HepG2 (cell line): ENCODE measurements around the gene DENND5A. TPM values are rescaled to one million over a fixed set of nuclear protein-coding genes. Genes with fewer than 3 reads are reported as not detected.

Experiments used
- ATAC-seq: fragments of 200-7000 bp; cut with Tn5 transposase; 3 replicates; pipeline ENCODE4 v1.9.1; 2020; ENCODE audit warnings: mild to moderate bottlenecking, moderate library complexity
- BruUV-seq: library from RNA; stranded (reverse); fragments of 400-500 nt; replicated peaks from 2 replicates; lab custom pipeline; 2021; lab: Mats Ljungman, UMichigan
- CTCF ChIA-PET: fragments of 300-600 bp; formaldehyde crosslinking; extraction: SDS; loops from one replicate; lab custom pipeline; 2021; ENCODE audit warnings: low total read pairs, inconsistent platforms, low intra/inter-chr PET ratio; lab: Yijun Ruan, JAX
- POLR2A ChIA-PET: fragments of 350-600 bp; sonication (Branson Sonifier 250); formaldehyde crosslinking; loops from one replicate; lab custom pipeline; 2020; ENCODE audit warnings: antibody characterized with exemption, inconsistent platforms; lab: Yijun Ruan, JAX
- DNase-seq: peaks from one replicate; pipeline ENCODE4 v3.0.0-alpha.2; 2015; ENCODE audit warnings: low spot score
- FAIRE-seq: peaks from 3 replicates; lab custom pipeline; 2011; peaks lifted over from hg19 to GRCh38; lab: Jason Lieb, UNC
- H2AFZ ChIP-seq: one replicate; pipeline ENCODE4 v1.6.1; 2011; ENCODE audit warnings: low read length, inconsistent platforms
- H3K27ac ChIP-seq: fragments of 300-600 bp; 3 replicates; pipeline ENCODE4 v1.8.0; 2011; ENCODE audit warnings: mixed run types, mild to moderate bottlenecking, mixed read lengths, low read length, inconsistent platforms; ENCODE audit not compliant: insufficient read depth; ENCODE audit errors: extremely low read length
- H3K27me3 ChIP-seq, 2 experiments: fragments of 200-600 bp in 1 of 2; 2 replicates in 1 of 2; 3 replicates in 1 of 2; pipeline versions ENCODE4 v1.6.0 to v1.8.0; 2011; ENCODE audit warnings: low read length in 2 of 2, mild to moderate bottlenecking in 2 of 2, moderate library complexity in 2 of 2, inconsistent platforms in 1 of 2; ENCODE audit not compliant: insufficient read depth in 2 of 2, control insufficient read depth in 1 of 2
- H3K36me3 ChIP-seq, 2 experiments: fragments of 200-600 bp in 1 of 2; replicated peaks in 1 of 2; 2 replicates in 1 of 2; 3 replicates in 1 of 2; pipeline versions ENCODE4 v1.5.1 to v1.8.0; 2011; ENCODE audit warnings: low read length in 2 of 2, inconsistent platforms in 1 of 2; ENCODE audit not compliant: insufficient read depth in 2 of 2, control insufficient read depth in 1 of 2
- H3K4me1 ChIP-seq: 2 replicates; pipeline ENCODE4 v1.5.1; 2012; ENCODE audit warnings: low read length, inconsistent platforms; ENCODE audit not compliant: insufficient read depth
- H3K4me2 ChIP-seq: 2 replicates; pipeline ENCODE4 v1.6.0; 2011; ENCODE audit warnings: low read depth, low read length, inconsistent platforms
- H3K4me3 ChIP-seq, 3 experiments: fragments of 200-600 bp in 1 of 3; sonication (generic), shearing (Covaris generic) in 1 of 3; replicated peaks in 1 of 3; 2 replicates each; pipeline ENCODE4 v1.5.1; 2011 to 2016; ENCODE audit warnings: low read length in 3 of 3, inconsistent platforms in 2 of 3, low read depth in 2 of 3, mild to moderate bottlenecking in 2 of 3, control low read depth in 1 of 3, mixed read lengths in 1 of 3; ENCODE audit not compliant: insufficient read depth in 1 of 3
- H3K79me2 ChIP-seq: one replicate; pipeline ENCODE4 v1.6.1; 2011; ENCODE audit warnings: low read length, inconsistent platforms; ENCODE audit not compliant: insufficient read depth
- H3K9ac ChIP-seq: 2 replicates; pipeline ENCODE4 v1.6.0; 2011; ENCODE audit warnings: mild to moderate bottlenecking, low read depth, low read length, inconsistent platforms; ENCODE audit not compliant: insufficient read depth
- H3K9me3 ChIP-seq: 2 replicates; pipeline ENCODE4 v1.5.1; 2012; ENCODE audit warnings: mild to moderate bottlenecking, low read length
- H4K20me1 ChIP-seq: 2 replicates; pipeline ENCODE4 v1.6.0; 2011; ENCODE audit warnings: inconsistent platforms, mild to moderate bottlenecking, low read length, moderate library complexity; ENCODE audit not compliant: insufficient read depth
- ARNT ChIP-seq: fragments of 450-650 bp; IDR thresholded peaks from 2 replicates; pipeline ENCODE4 v1.6.1; 2017
- CCAR2 ChIP-seq: fragments of 200-400 bp; formaldehyde crosslinking; optimal IDR thresholded peaks from 2 replicates; pipeline ENCODE3; 2018; ENCODE audit warnings: low read depth, mild to moderate bottlenecking, low read length, moderate library complexity
- ELF3 ChIP-seq: IDR thresholded peaks from 2 replicates; pipeline ENCODE4 v1.6.1; 2016; ENCODE audit warnings: missing genetic modification reagents, missing compliant biosample characterization
- ETV5 ChIP-seq: IDR thresholded peaks from 2 replicates; pipeline ENCODE4 v1.6.1; 2018; ENCODE audit warnings: missing biosample characterization, missing genetic modification reagents, inconsistent platforms, borderline replicate concordance
- SAP130 ChIP-seq: IDR thresholded peaks from 2 replicates; pipeline ENCODE4 v1.6.1; 2016; ENCODE audit warnings: low read depth
- SOX13 ChIP-seq, 3 experiments: fragments of 450-650 bp in 1 of 3; sonication (generic) in 1 of 3; formaldehyde crosslinking in 1 of 3; IDR thresholded peaks in 2 of 3; conservative IDR thresholded peaks in 1 of 3; 2 replicates each; pipeline versions ENCODE4 v1.5.0 to v1.6.1; 2016 to 2020; ENCODE audit warnings: antibody characterized with exemption in 1 of 3, mild to moderate bottlenecking in 1 of 3, missing compliant biosample characterization in 1 of 3, missing genetic modification reagents in 1 of 3, moderate library complexity in 1 of 3
- SPEN ChIP-seq: sonication (generic); formaldehyde crosslinking; IDR thresholded peaks from 2 replicates; pipeline ENCODE4 v1.5.1; 2020; ENCODE audit warnings: low read depth, mild to moderate bottlenecking, missing genetic modification reagents
- ZNF318 ChIP-seq: sonication (generic); formaldehyde crosslinking; IDR thresholded peaks from 2 replicates; pipeline ENCODE4 v1.4.0; 2020; ENCODE audit warnings: mild to moderate bottlenecking, missing genetic modification reagents
- WGBS: methylation state at CpG from one replicate; pipeline ENCODE4 v1.1.6; 2017; ENCODE audit warnings: low lambda C conversion rate; 5-methylcytosine and 5-hydroxymethylcytosine counted together
- in situ Hi-C: cut with HindIII; loops from 2 replicates; pipeline ENCODE4 v1.10.0; 2017; ENCODE audit warnings: low pct_unique_long_range_greater_than_20kb; ENCODE audit not compliant: extremely low pct_ligation_motif_present
- intact Hi-C: fragments of 100-400 bp; cut with micrococcal nuclease; formaldehyde crosslinking; loops from one replicate; pipeline ENCODE4 v1.10.0; 2022; ENCODE audit not compliant: unreplicated experiment
- polyA plus RNA-seq, 8 experiments: library from polyadenylated mRNA; depleted of rRNA in 3 of 8; stranded (reverse) in 7 of 8; unstranded in 1 of 8; fragments of >200 nt; fragmentation: Illumina TruSeq in 4 of 8; extraction: Trizol in 4 of 8; gene quantifications; 2 replicates each; pipeline versions ENCODE4 v1.2.1 to v1.2.3, GENCODE V29; 2011 to 2016; ENCODE audit warnings: low read depth in 4 of 8, missing spikeins in 1 of 8, mixed read lengths in 1 of 8; ENCODE audit not compliant: insufficient read depth in 1 of 8
- total RNA-seq, 5 experiments: library from RNA; depleted of rRNA; stranded (reverse); fragments of >200 nt; fragmentation: Illumina TruSeq; extraction: Trizol; gene quantifications; 2 replicates each; pipeline ENCODE4 v1.2.3, GENCODE V29; 2016; ENCODE audit warnings: low read depth in 1 of 5

DENND5A gene
- total and polyA plus RNA-seq, 2 of the 13 experiments (the other 11 are each of a cell fraction or from before 2014, with no cell fraction given), result 63.3 to 145 TPM

- H2AFZ ChIP-seq, result no peak overlapping the region
- no peaks in the 10 kb centered on the region for H3K27me3 ChIP-seq
- intact Hi-C loops, result loop anchor here (5.0 kb wide), 1 partner anchor 61 kb away; no protein-coding TSS in a partner anchor
- no peak overlapping the region for H3K4me2 ChIP-seq
- WGBS, result over 99% methylated on average over 3 of the region's 3 CpGs
- no peak for TF ChIP-seq ARNT
- TF ChIP-seq ELF3 (CRISPR knock-in tag), result no peak
- no peak for TF ChIP-seq SAP130 (CRISPR knock-in tag)
- TF ChIP-seq SOX13 (IDR thresholded peaks at IDR 0.05), result no peak
- no peak for TF ChIP-seq SOX13 (CRISPR knock-in tag; conservative IDR thresholded peaks at IDR 0.05 in 1 of 2, IDR thresholded peaks at IDR 0.05 in 1 of 2)
- TF ChIP-seq ETV5 (CRISPR knock-in tag), result no peak
- no peak for TF ChIP-seq CCAR2
- no peak for TF ChIP-seq SPEN (CRISPR knock-in tag)
- H3K79me2 ChIP-seq, result peaks cover under 1% of the 10 kb centered on the region
- in situ Hi-C loops, result no loop called here
- no peak overlapping the region for H3K4me3 ChIP-seq
- peaks cover 12 to 32% of the 10 kb centered on the region in 2 experiments for H3K36me3 ChIP-seq
- DNase-seq (no peak), FAIRE-seq (no peak), ATAC-seq (no peak)
- H4K20me1 ChIP-seq, result no peaks in the 10 kb centered on the region
- H3K27ac ChIP-seq, result no peak overlapping the region
- ChIA-PET POLR2A (no interaction called here), CTCF (no interaction called here)
- no peaks in the 10 kb centered on the region for H3K4me1 ChIP-seq
- H3K9ac ChIP-seq, result no peak overlapping the region
- no TSS peak for BruUV-seq
- no peaks in the 10 kb centered on the region for H3K9me3 ChIP-seq
Measured at GRCh38 chr11:9201372-9202162, 63.6 kb downstream of the DENND5A start.

- in situ Hi-C loops (no loop called here), intact Hi-C loops (loop anchor here (5.0 kb wide), 1 partner anchor 62 kb away; no protein-coding TSS in a partner anchor)
- ChIA-PET CTCF (no interaction called here), POLR2A (no interaction called here)
- Histone ChIP-seq H2AFZ (no peak overlapping the region), H3K27ac (no peak overlapping the region), H3K79me2 (no peaks in the 10 kb centered on the region), H3K36me3 (peaks cover 12 to 22% of the 10 kb centered on the region in 2 experiments), H3K4me1 (no peaks in the 10 kb centered on the region), H3K4me2 (no peak overlapping the region), H3K9ac (no peak overlapping the region), H3K9me3 (no peaks in the 10 kb centered on the region), H3K27me3 (no peaks in the 10 kb centered on the region), H4K20me1 (no peaks in the 10 kb centered on the region), H3K4me3 (no peak overlapping the region)
- FAIRE-seq (no peak), DNase-seq (no peak), ATAC-seq (no peak)
- TSS peak; percentile 36 for BruUV-seq
- WGBS, result 97% methylated on average over 2 of the region's 2 CpGs
- TF ChIP-seq ZNF318 (CRISPR knock-in tag), result no peak
Measured at GRCh38 chr11:9200471-9200870, 64.7 kb downstream of the DENND5A start.
